ENCODE measurements around the gene COL4A6. TPM values are rescaled to one million over a fixed set of nuclear protein-coding genes. Genes with fewer than 3 reads are reported as not detected.

The COL4A6 gene
- total and polyA plus RNA-seq, 2 of the 4 experiments (the other 2 are of a cell fraction), result 0.36 to 0.74 TPM

DNA sequence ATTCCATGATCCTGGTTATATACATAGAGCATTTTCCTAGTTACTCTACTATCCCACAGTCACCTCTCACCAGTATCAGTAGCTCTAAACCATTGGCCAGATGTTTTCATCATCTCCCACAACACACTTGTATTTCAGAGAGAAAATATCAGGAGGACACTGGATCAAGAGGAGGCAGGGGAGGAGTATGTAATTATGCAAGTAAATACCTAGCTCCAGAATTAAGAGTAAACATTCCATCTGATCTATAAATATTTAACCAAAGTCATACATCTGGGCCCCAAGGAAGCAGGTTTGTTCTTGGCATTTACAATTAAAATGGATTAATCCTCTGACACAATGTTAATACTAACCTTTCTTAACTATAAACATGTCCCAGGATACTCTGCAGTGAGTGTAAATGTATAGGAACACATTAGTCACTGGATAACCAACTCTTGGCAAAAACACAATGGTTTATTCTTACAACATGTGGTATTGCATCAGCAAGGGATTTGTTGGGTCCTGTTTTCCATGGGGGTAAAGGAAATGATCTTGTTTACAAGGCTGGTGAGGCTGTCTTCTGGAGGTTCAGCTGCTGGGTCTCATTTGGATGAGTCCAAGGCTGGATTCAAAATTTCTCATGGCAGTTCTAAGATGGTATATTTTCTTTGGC is 176.5 kb downstream of the COL4A6 start:
- H3K79me1 ChIP-seq (ENCODE audit: low read depth in 1 of 2, low read length in 2 of 2), result no peaks in the 10 kb centered on the region
- H3K18ac ChIP-seq (ENCODE audit: low read depth, low read length), result peak overlapping the region; percentile 91
- peak overlapping the region; percentile 2; the same call in 1 of the 2 replicates for H3K14ac ChIP-seq (replicated peaks; ENCODE audit: low read depth, low read length)
- H2BK15ac ChIP-seq (ENCODE audit: low read depth, low read length), result peak overlapping the region; percentile 19; the same call in 1 of the 3 replicates
- no peak overlapping the region for H3K4me3 ChIP-seq (ENCODE audit: insufficient read depth, low read depth, low read length)
- intact Hi-C loops (cut with micrococcal nuclease) (no loop called here), dilution Hi-C loops (cut with HindIII; ENCODE audit: low sequenced_read_pairs, unreplicated experiment) (no loop called here), in situ Hi-C loops (cut with MboI; ENCODE audit: low sequenced_read_pairs) (no loop called here)
- H3K27ac ChIP-seq (ENCODE audit: insufficient read depth, low read length), result peak overlapping the region; percentile 92; the same call in 1 of the 2 replicates
- peak overlapping the region; percentile 85; the same call in 1 of the 2 replicates for H2BK20ac ChIP-seq (ENCODE audit: low read depth, low read length)
- peak overlapping the region; percentile 30 for H4K5ac ChIP-seq (ENCODE audit: low read depth, low read length)
- H2AFZ ChIP-seq (replicated peaks; ENCODE audit: low read length, poor library complexity), result no peak overlapping the region
- H4K20me1 ChIP-seq (ENCODE audit: insufficient read depth, low read length), result no peaks in the 10 kb centered on the region
- H2BK120ac ChIP-seq (ENCODE audit: low read depth, low read length), result peak overlapping the region; percentile 86
- H3K4me1 ChIP-seq (ENCODE audit: control insufficient read depth, insufficient read depth, low read length), result peaks cover 4% of the 10 kb centered on the region
- H3K4ac ChIP-seq (ENCODE audit: low read depth, low read length), result peak overlapping the region; percentile 87
- ATAC-seq (ENCODE audit: low read depth), result peak; percentile 72
- no peak overlapping the region for H2AK9ac ChIP-seq (replicated peaks; ENCODE audit: low read depth, low read length, poor library complexity)
- H3K4me2 ChIP-seq (ENCODE audit: low read depth, low read length), result no peak overlapping the region
- no peaks in the 10 kb centered on the region; the same call in 1 of the 2 replicates for H3K9me3 ChIP-seq (ENCODE audit: control insufficient read depth, insufficient read depth, low read length)
- POLR2A ChIA-PET (ENCODE audit: unreplicated experiment), result no interaction called here
- TF ChIP-seq CEBPB (IDR thresholded peaks at IDR 0.05; ENCODE audit: low read depth, low read length), result peak; percentile 53
- no peak for TF ChIP-seq NFE2L2 (IDR thresholded peaks at IDR 0.05; ENCODE audit: low read depth, low read length)
- H3K36me3 ChIP-seq (ENCODE audit: control insufficient read depth, insufficient read depth, low read length), result no peaks in the 10 kb centered on the region
- H3K9ac ChIP-seq (ENCODE audit: low read depth, low read length), result no peak overlapping the region
- H4K91ac ChIP-seq (ENCODE audit: insufficient read depth, low read depth, low read length), result peak overlapping the region; percentile 78
- no TSS peak for BruUV-seq (replicated peaks)
- DNase-seq, result peak; percentile 80
- H2AK5ac ChIP-seq (ENCODE audit: low read depth, low read length), result no peak overlapping the region
- no peak overlapping the region for H3K56ac ChIP-seq (ENCODE audit: extremely low read depth, insufficient read depth, low read length)
- H3K9me1 ChIP-seq (ENCODE audit: insufficient read depth, low read length), result no peaks in the 10 kb centered on the region
- peak overlapping the region; percentile 48; the same call in 1 of the 2 replicates for H3K23ac ChIP-seq (ENCODE audit: low read depth, low read length)
- no peaks in the 10 kb centered on the region; the same call in none of the 2 replicates for H3K27me3 ChIP-seq (ENCODE audit: control insufficient read depth, insufficient read depth, low read length)
- peak overlapping the region in 1 of 2 experiments; percentile 52; a peak in 2 of 4 replicates for H4K8ac ChIP-seq (ENCODE audit: low read depth in 2 of 2, low read length in 2 of 2)
- H2BK5ac ChIP-seq (ENCODE audit: low read depth, low read length, poor library complexity, severe bottlenecking), result peak overlapping the region; percentile 48
- CTCF ChIA-PET, result interaction anchor here (1.1 kb wide), 1 partner anchor 37 kb away, joined by 4 read pairs; no protein-coding TSS in a partner anchor
